Skeletal muscle tissue (tissue), 4 donors: ENCODE measurements around the gene LDB3. TPM values are rescaled to one million over a fixed set of nuclear protein-coding genes. Genes with fewer than 3 reads are reported as not detected.
A peak's percentile ranks its signal among the peaks of the same experiment; 100 is the strongest.
"Not testable (repeated sequence)": the region's sequence is repeated elsewhere in the genome, so short reads cannot be mapped to it uniquely, and the experiment has no call there.

Experiments used
- H3K27ac ChIP-seq: one replicate; pipeline ENCODE4 v1.7.0; 2013; ENCODE audit warnings: mild to moderate bottlenecking, low read depth, low read length, inconsistent platforms
- H3K27me3 ChIP-seq, 3 donors: one replicate each; pipeline ENCODE4 v1.7.0; 2013; ENCODE audit warnings: low read length in 3 of 3; ENCODE audit not compliant: control insufficient read depth in 3 of 3, insufficient read depth in 3 of 3
- H3K36me3 ChIP-seq, 3 donors: one replicate each; pipeline ENCODE4 v1.7.0; 2013; ENCODE audit warnings: low read length in 3 of 3; ENCODE audit not compliant: control insufficient read depth in 3 of 3, insufficient read depth in 3 of 3
- H3K4me1 ChIP-seq, 3 donors: one replicate each; pipeline ENCODE4 v1.7.0; 2013; ENCODE audit warnings: low read length in 3 of 3, mild to moderate bottlenecking in 3 of 3; ENCODE audit not compliant: control insufficient read depth in 3 of 3, insufficient read depth in 3 of 3
- H3K4me3 ChIP-seq, 3 donors: one replicate each; pipeline ENCODE4 v1.7.0; 2013; ENCODE audit warnings: low read length in 3 of 3
- H3K9ac ChIP-seq, 3 donors: one replicate each; pipeline ENCODE4 v1.7.0; 2013; ENCODE audit warnings: low read length in 3 of 3, mild to moderate bottlenecking in 3 of 3, moderate library complexity in 2 of 3, low read depth in 1 of 3
- H3K9me3 ChIP-seq, 3 donors: one replicate each; pipeline ENCODE4 v1.7.0; 2013; ENCODE audit warnings: low read length in 3 of 3; ENCODE audit not compliant: control insufficient read depth in 3 of 3
- total RNA-seq: library from RNA; depleted of rRNA; stranded (reverse); fragments of >200 nt; gene quantifications from one replicate; pipeline ENCODE4 v1.2.3, GENCODE V29; 2014
- donor health status: Osteomylitis.

LDB3 gene
- total RNA-seq, 1 donor from 2014 or later, result 87.7 TPM

- peak overlapping the region; percentile 66 for H3K27ac ChIP-seq
- no peaks in the 10 kb centered on the region for H3K27me3 ChIP-seq
Observed at GRCh38 chr10:86730227-86730626, 61.9 kb downstream of the LDB3 start.

DNA sequence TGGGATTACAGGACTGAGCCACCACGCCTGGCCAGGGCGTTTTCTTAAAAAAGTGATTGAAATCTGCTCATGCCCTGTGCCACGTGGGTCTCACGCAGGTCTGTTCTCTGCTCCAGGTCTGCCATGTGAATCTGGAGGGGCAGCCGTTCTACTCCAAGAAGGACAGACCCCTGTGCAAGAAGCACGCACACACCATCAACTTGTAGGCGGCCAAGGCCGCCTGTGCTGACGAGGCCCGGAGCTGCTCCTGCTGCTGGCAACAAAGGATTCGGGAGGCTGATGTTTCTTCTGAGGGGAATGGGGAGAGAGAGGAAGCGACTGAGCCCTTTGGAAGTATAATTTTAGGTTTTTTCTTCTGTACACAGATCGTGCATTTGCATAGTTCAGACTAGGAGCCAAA is 64.5 kb downstream of the LDB3 start:
- peak overlapping the region; percentile 62 to 81 (median 74) for H3K9ac ChIP-seq

More at GRCh38 chr10:86730227-86730626, 61.9 kb downstream of the LDB3 start:
- peaks cover 58 to 83% (median 71%) of the 10 kb centered on the region in 3 donors for H3K4me1 ChIP-seq
- no peaks in the 10 kb centered on the region for H3K9me3 ChIP-seq
- H3K4me3 ChIP-seq, result no peak overlapping the region
- peaks cover 38 to 53% (median 46%) of the 10 kb centered on the region in 3 donors for H3K36me3 ChIP-seq
- no peak overlapping the region for H3K9ac ChIP-seq

DNA sequence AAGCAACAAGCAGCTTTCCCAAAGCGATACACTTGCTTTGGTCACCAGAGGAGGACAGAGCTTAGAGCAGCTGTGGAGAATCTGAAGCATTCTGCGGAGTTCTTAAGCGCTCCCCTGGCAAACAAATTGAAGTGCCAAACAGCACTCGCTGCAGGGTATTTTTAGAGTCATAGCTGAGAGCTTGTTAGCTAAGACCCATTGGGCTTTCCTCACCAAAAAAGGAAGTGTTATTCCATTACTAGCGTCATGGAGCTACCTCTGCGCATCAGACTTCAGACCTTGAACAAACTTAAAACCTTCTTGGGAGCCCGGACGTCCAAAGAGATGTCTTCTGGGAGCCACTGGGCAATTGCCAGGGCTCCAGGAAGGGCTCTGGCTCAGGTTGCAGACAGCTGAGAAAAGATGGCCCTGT is 65.0 kb downstream of the LDB3 start:
- H3K9me3 ChIP-seq, result no peaks in the 10 kb centered on the region
- H3K27ac ChIP-seq, result peak overlapping the region; percentile 89
- H3K27me3 ChIP-seq, result no peaks in the 10 kb centered on the region
- peaks cover 42 to 59% (median 45%) of the 10 kb centered on the region in 3 donors for H3K4me1 ChIP-seq
- peak overlapping the region in 1 of 3 donors; percentile 43 for H3K4me3 ChIP-seq
- peak overlapping the region; percentile 62 to 81 (median 74) for H3K9ac ChIP-seq
- H3K36me3 ChIP-seq, result peaks cover 22 to 35% (median 27%) of the 10 kb centered on the region in 3 donors

More for the DNA sequence above, 64.5 kb downstream of the LDB3 start:
- Histone ChIP-seq H3K4me3 (peak overlapping the region in 2 of 3 donors; percentile 24 to 43), H3K36me3 (peaks cover 27 to 40% (median 32%) of the 10 kb centered on the region in 3 donors), H3K4me1 (peaks cover 46 to 62% (median 50%) of the 10 kb centered on the region in 3 donors), H3K9me3 (no peaks in the 10 kb centered on the region), H3K27ac (peak overlapping the region; percentile 89), H3K27me3 (no peaks in the 10 kb centered on the region)

DNA sequence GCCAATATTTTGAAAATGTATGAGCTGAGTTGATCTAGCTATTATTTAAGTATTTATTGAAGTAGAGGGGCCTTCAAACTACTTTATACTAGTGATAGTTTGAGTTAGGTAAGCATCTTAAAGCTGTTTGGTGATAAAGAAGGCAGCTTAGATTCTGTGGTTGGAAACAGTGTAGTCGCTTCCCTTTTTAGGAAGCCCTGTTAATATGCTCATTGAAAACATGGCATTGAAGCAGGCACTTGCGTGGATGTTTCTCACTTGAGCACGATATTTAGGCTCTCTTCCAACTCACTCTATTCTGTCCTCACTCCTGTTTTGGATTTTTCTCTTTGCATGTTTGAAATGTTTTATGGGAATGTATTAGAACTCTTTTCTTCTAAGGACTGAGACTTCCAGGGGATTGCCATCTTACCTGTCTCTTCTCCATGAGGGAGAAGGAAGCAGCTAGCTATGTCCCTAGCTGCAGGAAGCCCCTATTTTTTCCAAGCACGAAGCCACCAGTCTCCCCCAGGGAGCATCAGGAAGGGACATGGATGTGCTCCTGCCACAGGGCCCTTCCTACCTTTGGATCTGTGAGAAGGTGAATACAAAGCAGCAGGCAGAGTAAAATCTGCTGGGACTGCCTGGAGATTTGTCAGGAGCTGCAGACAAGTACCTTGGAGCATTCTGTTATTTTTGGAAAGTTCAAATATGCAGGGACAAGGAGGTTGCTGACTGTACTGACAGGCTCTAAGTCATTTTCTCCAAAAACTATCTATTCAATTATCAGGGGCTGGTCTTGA is 66.1 kb downstream of the LDB3 start:
- Histone ChIP-seq H3K4me3 (no peak overlapping the region), H3K36me3 (peaks cover 17 to 26% (median 20%) of the 10 kb centered on the region in 3 donors), H3K27me3 (no peaks in the 10 kb centered on the region), H3K9me3 (no peaks in the 10 kb centered on the region), H3K9ac (peak overlapping the region in 1 of 3 donors; percentile 65), H3K27ac (peak overlapping the region; percentile 89), H3K4me1 (peaks cover 39 to 52% (median 42%) of the 10 kb centered on the region in 3 donors)

- H3K9ac ChIP-seq, H3K9me3 ChIP-seq, H3K27me3 ChIP-seq, H3K4me3 ChIP-seq, H3K27ac ChIP-seq: not testable (repeated sequence)
- Histone ChIP-seq H3K36me3 (peaks cover 9 to 18% (median 12%) of the 10 kb centered on the region in 3 donors), H3K4me1 (peaks cover 32 to 43% (median 34%) of the 10 kb centered on the region in 3 donors)
Observed at GRCh38 chr10:86735278-86735677, 67.0 kb downstream of the LDB3 start.

GRCh38 chr10:86742230-86742629 is 73.9 kb downstream of the LDB3 start:
- no peak overlapping the region for H3K27ac ChIP-seq
- peaks cover 3 to 7% (median 4%) of the 10 kb centered on the region in 3 donors for H3K4me1 ChIP-seq
- no peaks in the 10 kb centered on the region for H3K36me3 ChIP-seq
- no peak overlapping the region for H3K9ac ChIP-seq
- no peaks in the 10 kb centered on the region for H3K27me3 ChIP-seq
- H3K4me3 ChIP-seq, result no peak overlapping the region
- no peaks in the 10 kb centered on the region for H3K9me3 ChIP-seq

GRCh38 chr10:86744067-86744725 is 75.9 kb downstream of the LDB3 start:
- H3K4me1 ChIP-seq, result peaks cover 3 to 5% (median 4%) of the 10 kb centered on the region in 3 donors
- H3K36me3 ChIP-seq, result no peaks in the 10 kb centered on the region
- peak overlapping the region; percentile 17 for H3K27ac ChIP-seq
- H3K9me3 ChIP-seq, result no peaks in the 10 kb centered on the region
- H3K4me3 ChIP-seq, result no peak overlapping the region
- peak overlapping the region in 1 of 3 donors; percentile 14 for H3K9ac ChIP-seq
- H3K27me3 ChIP-seq, result no peaks in the 10 kb centered on the region

- no peak overlapping the region for H3K9ac ChIP-seq
- no peak overlapping the region for H3K4me3 ChIP-seq
- H3K9me3 ChIP-seq, result peaks cover 0 to 2% (median 0%) of the 10 kb centered on the region in 3 donors
- H3K27me3 ChIP-seq, result no peaks in the 10 kb centered on the region
- no peaks in the 10 kb centered on the region for H3K36me3 ChIP-seq
- no peak overlapping the region for H3K27ac ChIP-seq
- H3K4me1 ChIP-seq, result peaks cover 8 to 16% (median 8%) of the 10 kb centered on the region in 3 donors
Observed at GRCh38 chr10:86747796-86748581, 79.7 kb downstream of the LDB3 start.

DNA sequence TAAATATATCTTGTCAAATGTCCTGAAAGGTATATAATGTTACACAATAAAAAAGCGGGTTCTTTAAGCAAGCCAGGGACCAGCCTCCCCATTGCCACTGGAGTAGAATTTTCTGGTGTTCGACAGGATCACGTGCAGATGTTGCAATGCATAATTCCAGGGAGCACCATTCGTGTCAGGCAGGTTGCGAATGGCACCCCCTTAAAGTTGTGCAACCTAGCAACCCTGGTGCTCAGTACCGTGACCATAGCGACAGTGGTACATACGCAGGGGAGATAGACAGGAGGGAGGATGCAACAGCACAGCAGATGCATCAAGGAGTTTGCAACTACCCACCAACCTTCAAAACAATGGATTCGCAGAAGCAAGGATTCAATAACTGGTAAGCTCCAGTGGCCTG is 81.5 kb downstream of the LDB3 start:
- Histone ChIP-seq H3K36me3 (no peaks in the 10 kb centered on the region), H3K9me3 (peaks cover 0 to 2% (median 0%) of the 10 kb centered on the region in 3 donors), H3K4me1 (peaks cover 20 to 26% (median 22%) of the 10 kb centered on the region in 3 donors), H3K27me3 (no peaks in the 10 kb centered on the region), H3K9ac (no peak overlapping the region), H3K4me3 (no peak overlapping the region), H3K27ac (no peak overlapping the region)
